H1 (cell line): ENCODE results near the gene CAPZB. TPM values are rescaled to one million over a fixed set of nuclear protein-coding genes. Genes with fewer than 3 reads are reported as not detected.

Source experiments
- CTCF ChIA-PET: fragments of 300-600 bp; sonication (Branson Sonifier 250); formaldehyde crosslinking; loops from one replicate; lab custom pipeline; 2021; ENCODE audit not compliant: partially characterized antibody; lab: Charles Lee
- POLR2A ChIA-PET: fragments of 300-600 bp; sonication (Branson Sonifier 250); formaldehyde crosslinking; loops from one replicate; lab custom pipeline; 2021; ENCODE audit warnings: inconsistent platforms; ENCODE audit not compliant: partially characterized antibody; lab: Charles Lee
- DNase-seq, 2 experiments: peaks; one replicate each; pipeline versions ENCODE4 v3.0.0 to v3.0.0-alpha.2; 2010 to 2022; ENCODE audit warnings: low spot score in 2 of 2, low read depth in 1 of 2, mixed read lengths in 1 of 2
- FAIRE-seq: peaks from 2 replicates; lab custom pipeline; 2011; peaks lifted over from hg19 to GRCh38; lab: Jason Lieb, UNC
- H2AFZ ChIP-seq: 2 replicates; pipeline ENCODE4 v1.8.1; 2012; ENCODE audit warnings: low read length, inconsistent platforms
- H2AK5ac ChIP-seq: 2 replicates; pipeline ENCODE4 v1.6.1; 2013; ENCODE audit warnings: low read depth, low read length
- H2BK120ac ChIP-seq: replicated peaks from 2 replicates; pipeline ENCODE3; 2013; ENCODE audit warnings: low read depth, low read length, inconsistent platforms
- H2BK12ac ChIP-seq: 2 replicates; pipeline ENCODE4 v1.6.1; 2013; ENCODE audit warnings: low read depth, low read length
- H2BK15ac ChIP-seq: 2 replicates; pipeline ENCODE4 v1.6.1; 2013; ENCODE audit warnings: low read length
- H2BK20ac ChIP-seq: 2 replicates; pipeline ENCODE4 v1.6.1; 2013; ENCODE audit warnings: low read length
- H2BK5ac ChIP-seq: 2 replicates; pipeline ENCODE4 v1.6.1; 2013; ENCODE audit warnings: low read depth, low read length
- H3K14ac ChIP-seq: 2 replicates; pipeline ENCODE4 v1.6.1; 2013; ENCODE audit warnings: inconsistent platforms; ENCODE audit not compliant: insufficient read length
- H3K18ac ChIP-seq: 2 replicates; pipeline ENCODE4 v1.6.1; 2013; ENCODE audit warnings: low read length; ENCODE audit errors: extremely low read depth
- H3K23ac ChIP-seq: 2 replicates; pipeline ENCODE4 v1.6.1; 2013; ENCODE audit warnings: inconsistent platforms; ENCODE audit not compliant: insufficient read length
- H3K23me2 ChIP-seq: 2 replicates; pipeline ENCODE4 v1.6.1; 2013; ENCODE audit warnings: low read depth, low read length
- H3K27ac ChIP-seq: 2 replicates; pipeline ENCODE4 v1.6.1; 2011; ENCODE audit warnings: low read depth, low read length, inconsistent platforms
- H3K27me3 ChIP-seq, 4 experiments: replicated peaks in 1 of 4; 1 replicate in 1 of 4; 2 replicates in 3 of 4; pipeline versions ENCODE4 v1.6.1 to v1.8.1; 2011 to 2013; ENCODE audit warnings: low read length in 3 of 4, mild to moderate bottlenecking in 3 of 4, inconsistent platforms in 2 of 4, mixed read lengths in 2 of 4, moderate library complexity in 1 of 4; ENCODE audit not compliant: control insufficient read depth in 3 of 4, insufficient read depth in 3 of 4; ENCODE audit errors: extremely low read depth in 1 of 4
- H3K36me3 ChIP-seq, 4 experiments: 2 replicates each; pipeline versions ENCODE4 v1.6.1 to v1.8.1; 2011 to 2013; ENCODE audit warnings: mild to moderate bottlenecking in 4 of 4, low read length in 3 of 4, moderate library complexity in 2 of 4, control low read depth in 1 of 4, inconsistent platforms in 1 of 4; ENCODE audit not compliant: insufficient read depth in 4 of 4, control insufficient read depth in 2 of 4
- H3K4ac ChIP-seq: replicated peaks from 2 replicates; pipeline ENCODE3; 2013; ENCODE audit warnings: low read length, low read depth, mixed read lengths, inconsistent platforms; ENCODE audit not compliant: insufficient read length
- H3K4me1 ChIP-seq, 4 experiments: replicated peaks in 1 of 4; 1 replicate in 1 of 4; 2 replicates in 3 of 4; pipeline versions ENCODE4 v1.6.1 to v1.8.1; 2011 to 2013; ENCODE audit warnings: low read length in 3 of 4, inconsistent platforms in 2 of 4, mixed read lengths in 1 of 4; ENCODE audit not compliant: insufficient read depth in 4 of 4, control insufficient read depth in 3 of 4
- H3K4me2 ChIP-seq, 2 experiments: 2 replicates each; pipeline versions ENCODE4 v1.6.1 to v1.8.1; 2011 to 2013; ENCODE audit warnings: low read depth in 2 of 2, low read length in 2 of 2, control low read depth in 1 of 2, inconsistent platforms in 1 of 2, mild to moderate bottlenecking in 1 of 2; ENCODE audit not compliant: insufficient read depth in 1 of 2
- H3K4me3 ChIP-seq, 4 experiments: fragments of 200-600, 300-600 bp in 1 of 4; sonication (generic), shearing (Covaris generic), sonication (Bioruptor Twin) in 1 of 4; 2 replicates each; pipeline versions ENCODE4 v1.5.1 to v1.8.1; 2011 to 2016; ENCODE audit warnings: low read length in 4 of 4, low read depth in 3 of 4, control low read depth in 2 of 4, inconsistent platforms in 2 of 4, mild to moderate bottlenecking in 2 of 4, mixed read lengths in 1 of 4, moderate library complexity in 1 of 4; ENCODE audit not compliant: insufficient read depth in 2 of 4; ENCODE audit errors: extremely low read depth in 1 of 4
- H3K56ac ChIP-seq: replicated peaks from 2 replicates; pipeline ENCODE3; 2013; ENCODE audit warnings: low read depth, mild to moderate bottlenecking, mixed read lengths, low read length, inconsistent platforms; ENCODE audit not compliant: insufficient read length
- H3K79me1 ChIP-seq: 2 replicates; pipeline ENCODE4 v1.6.1; 2013; ENCODE audit warnings: low read depth, low read length, control low read depth
- H3K79me2 ChIP-seq, 2 experiments: 2 replicates each; pipeline versions ENCODE4 v1.6.1 to v1.8.1; 2012 to 2013; ENCODE audit warnings: low read length in 2 of 2, mild to moderate bottlenecking in 2 of 2, inconsistent platforms in 1 of 2; ENCODE audit not compliant: insufficient read depth in 2 of 2, control insufficient read depth in 1 of 2
- H3K9ac ChIP-seq, 4 experiments: replicated peaks in 1 of 4; 1 replicate in 1 of 4; 2 replicates in 3 of 4; pipeline versions ENCODE4 v1.6.1 to v1.8.1; 2011 to 2013; ENCODE audit warnings: low read depth in 3 of 4, low read length in 3 of 4, control low read depth in 2 of 4, mild to moderate bottlenecking in 2 of 4, moderate library complexity in 2 of 4, inconsistent platforms in 1 of 4; ENCODE audit errors: extremely low read depth in 1 of 4
- H3K9me3 ChIP-seq, 2 experiments: 2 replicates each; pipeline versions ENCODE4 v1.6.1 to v1.8.1; 2012 to 2013; ENCODE audit warnings: mild to moderate bottlenecking in 2 of 2, moderate library complexity in 2 of 2, control low read depth in 1 of 2, inconsistent platforms in 1 of 2, low read depth in 1 of 2, low read length in 1 of 2, mixed read lengths in 1 of 2; ENCODE audit not compliant: insufficient read depth in 2 of 2
- H4K20me1 ChIP-seq, 2 experiments: replicated peaks in 1 of 2; 2 replicates each; pipeline versions ENCODE3 to v1.8.1; 2011 to 2013; ENCODE audit warnings: inconsistent platforms in 2 of 2, low read length in 2 of 2, mild to moderate bottlenecking in 1 of 2; ENCODE audit not compliant: insufficient read depth in 2 of 2, control insufficient read depth in 1 of 2
- H4K5ac ChIP-seq: 2 replicates; pipeline ENCODE4 v1.6.1; 2013; ENCODE audit warnings: low read length, low read depth, mixed read lengths, inconsistent platforms; ENCODE audit not compliant: insufficient read length
- H4K8ac ChIP-seq: 2 replicates; pipeline ENCODE4 v1.8.0; 2013; ENCODE audit warnings: mild to moderate bottlenecking, moderate library complexity, low read length, inconsistent platforms; ENCODE audit not compliant: insufficient read depth; ENCODE audit errors: extremely low read depth
- H4K91ac ChIP-seq: replicated peaks from 2 replicates; pipeline ENCODE3; 2013; ENCODE audit warnings: low read length, mixed read lengths, inconsistent platforms; ENCODE audit not compliant: insufficient read length
- BRCA1 ChIP-seq: IDR thresholded peaks from 2 replicates; pipeline ENCODE4 v1.6.1; 2012; ENCODE audit warnings: low read depth, low read length, improper control_type of control experiment
- CTBP2 ChIP-seq: IDR thresholded peaks from 2 replicates; pipeline ENCODE4 v1.7.0; 2011; ENCODE audit warnings: borderline replicate concordance, mild to moderate bottlenecking, moderate library complexity, mixed read lengths, low read length; ENCODE audit not compliant: insufficient read depth, insufficient read length
- EP300 ChIP-seq, 2 experiments: IDR thresholded peaks; 1 replicate in 1 of 2; 2 replicates in 1 of 2; pipeline ENCODE4 v1.6.1; 2011 to 2012; ENCODE audit warnings: low read depth in 2 of 2, low read length in 2 of 2, mild to moderate bottlenecking in 2 of 2, borderline replicate concordance in 1 of 2, inconsistent platforms in 1 of 2, moderate library complexity in 1 of 2
- HDAC6 ChIP-seq: IDR thresholded peaks from one replicate; pipeline ENCODE4 v1.7.1; 2012; ENCODE audit warnings: low read depth, mild to moderate bottlenecking, inconsistent platforms, low read length, moderate library complexity
- SAP30 ChIP-seq: fragments of 300-600 bp; sonication (generic); IDR thresholded peaks from 2 replicates; pipeline ENCODE4 v1.7.1; 2012; ENCODE audit warnings: low read length, moderate library complexity, mild to moderate bottlenecking, inconsistent platforms; ENCODE audit not compliant: insufficient read depth, insufficient replicate concordance
- SP4 ChIP-seq: IDR thresholded peaks from 2 replicates; pipeline ENCODE4 v1.6.1; 2012; ENCODE audit warnings: low read length, inconsistent platforms
- SUZ12 ChIP-seq: fragments of 200-600 bp; sonication (generic); IDR thresholded peaks from 2 replicates; pipeline ENCODE4 v1.6.1; 2012; ENCODE audit warnings: mild to moderate bottlenecking, inconsistent platforms, low read length, moderate library complexity, mixed read lengths
- TAF1 ChIP-seq: IDR thresholded peaks from 2 replicates; pipeline ENCODE4 v1.6.1; 2011; ENCODE audit warnings: mild to moderate bottlenecking, low read depth, low read length
- TBP ChIP-seq: IDR thresholded peaks from 2 replicates; pipeline ENCODE4 v1.6.1; 2011; ENCODE audit warnings: low read depth, low read length, improper control_type of control experiment
- TEAD4 ChIP-seq: IDR thresholded peaks from 2 replicates; pipeline ENCODE4 v1.6.1; 2012; ENCODE audit warnings: low read depth, low read length, inconsistent platforms, mixed read lengths
- WGBS, 2 experiments: shearing (Covaris generic) in 1 of 2; methylation state at CpG; one replicate each; pipeline versions ENCODE4 v1.1.6 to v1.1.7; 2013 to 2015; ENCODE audit warnings: low lambda C conversion rate in 2 of 2, mixed read lengths in 2 of 2, inconsistent platforms in 1 of 2, low coverage in 1 of 2, missing lambda C conversion rate in 1 of 2; ENCODE audit not compliant: insufficient replicate concordance in 2 of 2, insufficient coverage in 1 of 2, insufficient read length in 1 of 2; ENCODE audit errors: extremely low coverage in 1 of 2, missing lambda C conversion rate in 1 of 2; 5-methylcytosine and 5-hydroxymethylcytosine counted together
- polyA plus RNA-seq, 7 experiments: library from polyadenylated mRNA; depleted of rRNA in 3 of 7; stranded (reverse) in 5 of 7; unstranded in 2 of 7; fragments of >200 nt in 5 of 7; fragments of 200-250 nt in 2 of 7; gene quantifications; 1 replicate in 5 of 7; 2 replicates in 1 of 7; 4 replicates in 1 of 7; pipeline versions ENCODE4 v1.2.1 to v1.2.3, GENCODE V29; 2011 to 2013; ENCODE audit warnings: missing spikeins in 2 of 7, mixed read lengths in 2 of 7
- total RNA-seq: library from RNA; stranded (reverse); fragmentation: NEBNext Ultra II Directional; extraction: Animal tissue kit (Norgen Biotek cat#: 25700); gene quantifications from 2 replicates; pipeline ENCODE4 v1.2.1, GENCODE V29; 2021
- TF ChIP-seq, protein P1 (sequence below): IDR thresholded peaks from 2 replicates; pipeline ENCODE4 v1.6.1; 2012; ENCODE audit warnings: inconsistent platforms

Gene CAPZB
- total and polyA plus RNA-seq, 2 of the 8 experiments (the other 6 are each of a cell fraction or from before 2014, with no cell fraction given), result 162 to 371 TPM

DNA sequence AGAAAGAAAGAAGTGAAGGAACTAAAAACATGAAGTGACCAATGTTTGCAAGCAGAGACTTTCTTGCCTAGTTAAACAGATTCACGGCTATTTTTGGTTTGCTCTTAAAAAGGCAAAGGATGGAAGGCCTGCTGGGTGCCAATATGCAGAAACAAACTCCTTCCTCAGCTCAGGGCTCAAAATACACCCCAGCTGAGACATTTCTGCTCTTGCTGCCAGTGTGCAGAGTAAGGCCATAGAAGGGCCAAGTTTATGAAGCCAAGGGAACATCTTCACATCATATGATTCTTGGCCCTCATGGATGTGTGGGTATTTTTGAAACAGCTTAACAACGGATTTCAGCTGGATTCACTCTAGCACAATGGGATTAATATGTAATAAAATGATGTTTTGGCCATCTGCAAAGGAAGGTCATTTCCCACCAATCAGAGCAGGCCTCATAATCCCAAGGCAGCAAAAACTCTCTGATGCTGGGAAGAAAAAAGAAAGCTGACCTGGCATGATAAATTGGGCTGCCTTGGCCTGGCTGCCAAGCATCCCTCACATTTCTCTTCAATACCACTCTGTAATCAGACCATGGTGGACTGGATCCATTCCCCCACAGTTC lies 70.7 kb downstream of the CAPZB start:
- Histone ChIP-seq H3K9me3 (no peaks in the 10 kb centered on the region), H3K9ac (no peak overlapping the region), H3K27ac (no peak overlapping the region), H2BK120ac (no peak overlapping the region), H3K4me1 (peaks cover 0 to 5% (median 2%) of the 10 kb centered on the region in 4 experiments; a peak in 1 of 7 replicates), H3K18ac (no peak overlapping the region), H3K23ac (no peak overlapping the region), H3K4ac (no peak overlapping the region), H3K23me2 (no peaks in the 10 kb centered on the region), H3K79me1 (peaks cover 21% of the 10 kb centered on the region)
- WGBS, 2 experiments, result 89% methylated on average over 2 of the region's 2 CpGs; no CpG with 5 or more reads in 1 of the 2 experiments
- no peak for DNase-seq
- TF ChIP-seq, protein P1, sequence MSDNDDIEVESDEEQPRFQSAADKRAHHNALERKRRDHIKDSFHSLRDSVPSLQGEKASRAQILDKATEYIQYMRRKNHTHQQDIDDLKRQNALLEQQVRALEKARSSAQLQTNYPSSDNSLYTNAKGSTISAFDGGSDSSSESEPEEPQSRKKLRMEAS, result no peak
- TF ChIP-seq SUZ12, result no peak
- no peak for TF ChIP-seq TEAD4
- no peak for TF ChIP-seq SAP30
- no peak for TF ChIP-seq TBP
- no peak for TF ChIP-seq TAF1
- TF ChIP-seq BRCA1, result no peak
- TF ChIP-seq SP4, result no peak
- TF ChIP-seq EP300 (IDR thresholded peaks at IDR 0.05; ENCODE audit: borderline replicate concordance in 1 of 2, low read depth in 2 of 2, low read length in 2 of 2), result no peak
- TF ChIP-seq HDAC6, result no peak
- no peak for TF ChIP-seq CTBP2
- TF ChIP-seq, all 59 proteins: peak for 0
- Histone ChIP-seq H4K20me1 (peaks cover 15 to 30% of the 10 kb centered on the region in 2 experiments), H4K91ac (no peak overlapping the region), H2BK15ac (no peak overlapping the region), H2BK20ac (no peak overlapping the region), H4K8ac (no peak overlapping the region), H3K27me3 (no peaks in the 10 kb centered on the region), H3K79me2 (peaks cover 6 to 77% of the 10 kb centered on the region in 2 experiments; a peak in 3 of 4 replicates), H3K14ac (no peak overlapping the region), H3K4me3 (no peak overlapping the region), H2AK5ac (no peak overlapping the region), H2AFZ (no peak overlapping the region), H4K5ac (no peak overlapping the region), H3K4me2 (no peak overlapping the region), H3K56ac (no peak overlapping the region), H3K36me3 (peaks cover 0 to 22% (median 5%) of the 10 kb centered on the region in 4 experiments; a peak in 5 of 8 replicates), H2BK5ac (no peak overlapping the region), H2BK12ac (no peak overlapping the region)
- POLR2A ChIA-PET, result no interaction called here
- no peak for FAIRE-seq
- CTCF ChIA-PET, result interaction anchor here (0.6 to 2.8 kb wide), 8 partner anchors 9 to 464 kb away, joined by 3 to 12 read pairs (median 3); no protein-coding TSS in a partner anchor
